ENCODE data around the gene KDR.

Gene KDR

GRCh38 chr4:55125087-55125721 lies at the start of gene KDR:
KDR (minus strand) TSS chr4:55125595; CDS start chr4:55125293, 302 bp downstream.
- DNase-seq (ENCODE audit: low read depth): no peak

GRCh38 chr4:55173580-55173979 lies 48.2 kb upstream of the KDR start:
- DNase-seq (ENCODE audit: low read depth): no peak

DNA sequence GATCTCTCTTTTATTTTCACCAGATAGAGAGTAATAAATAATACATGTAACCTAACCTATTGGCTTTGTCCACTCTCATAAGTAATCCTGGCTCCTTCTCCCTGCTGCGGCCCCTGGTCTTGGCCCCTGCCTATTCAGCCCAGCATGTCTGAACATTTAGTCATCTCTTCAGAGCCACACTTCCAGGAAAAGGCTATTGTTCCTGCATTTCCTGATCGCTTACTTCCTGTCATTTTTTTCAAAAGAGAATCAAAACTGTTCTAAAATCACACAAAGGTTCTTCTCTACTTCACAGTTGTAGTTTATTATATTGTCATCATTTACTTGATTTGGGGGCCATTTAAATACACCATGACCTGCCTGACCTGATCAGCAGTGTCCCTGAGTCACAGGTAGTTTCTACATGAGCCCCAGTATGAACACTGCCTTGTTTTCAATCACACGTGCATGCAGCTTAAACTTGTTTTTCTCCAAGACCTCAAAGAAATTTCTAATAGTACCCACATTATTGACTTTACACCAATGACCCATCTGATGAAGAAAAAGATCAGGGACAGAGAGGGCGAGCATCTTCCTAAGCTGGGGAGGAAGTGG lies 47.4 kb upstream of the KDR start:
- no peak for DNase-seq (ENCODE audit: low read depth)

DNA sequence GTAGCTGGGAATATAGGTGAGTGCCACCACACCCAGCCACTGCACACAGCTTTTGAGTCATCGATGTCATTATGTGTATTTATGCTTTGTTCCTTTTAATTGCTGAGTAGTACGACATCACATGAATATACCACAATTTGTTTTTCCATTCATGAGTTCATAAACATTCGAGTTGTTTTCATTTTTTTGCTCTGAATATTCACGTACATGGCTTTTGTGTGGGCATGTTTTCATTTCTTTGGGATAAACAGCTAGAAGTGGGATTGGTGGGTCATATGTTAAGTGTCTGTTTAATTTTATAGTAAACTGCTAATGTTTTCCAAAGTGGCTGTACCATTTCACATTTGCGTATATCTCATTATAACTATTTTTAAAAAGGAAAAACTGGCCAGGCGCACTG lies 45.1 kb upstream of the KDR start:
- DNase-seq (ENCODE audit: low read depth): no peak

DNA sequence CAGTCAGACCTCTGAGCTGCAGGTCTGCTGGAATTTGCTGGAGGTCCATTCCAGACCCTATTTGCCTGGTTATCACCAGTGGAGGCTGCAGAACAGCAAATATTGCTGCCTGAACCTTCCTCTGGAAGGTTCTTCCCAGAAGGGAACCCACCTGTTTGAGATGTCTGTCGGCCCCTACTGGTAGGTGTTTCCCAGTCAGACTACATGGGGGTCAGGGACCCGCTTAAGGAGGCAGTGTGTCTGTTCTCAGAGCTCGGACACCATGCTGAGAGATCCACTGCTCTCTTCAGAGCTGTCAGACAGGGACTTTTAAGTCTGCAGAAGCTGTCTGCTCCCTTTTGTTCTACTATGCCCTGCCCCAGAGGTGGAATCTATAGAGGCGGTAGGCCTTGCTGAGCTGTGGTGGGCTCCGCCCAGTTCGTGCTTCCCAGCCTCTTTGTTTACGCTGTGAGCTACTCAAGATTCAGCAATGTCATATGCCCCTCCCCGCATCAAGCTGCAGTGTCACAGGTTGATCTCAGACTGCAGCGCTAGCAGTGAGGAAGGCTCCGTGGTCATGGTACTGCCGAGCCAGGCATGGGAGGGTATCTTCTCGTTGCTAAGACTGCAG lies 44.1 kb upstream of the KDR start:
- DNase-seq (ENCODE audit: low read depth): no peak

DNA sequence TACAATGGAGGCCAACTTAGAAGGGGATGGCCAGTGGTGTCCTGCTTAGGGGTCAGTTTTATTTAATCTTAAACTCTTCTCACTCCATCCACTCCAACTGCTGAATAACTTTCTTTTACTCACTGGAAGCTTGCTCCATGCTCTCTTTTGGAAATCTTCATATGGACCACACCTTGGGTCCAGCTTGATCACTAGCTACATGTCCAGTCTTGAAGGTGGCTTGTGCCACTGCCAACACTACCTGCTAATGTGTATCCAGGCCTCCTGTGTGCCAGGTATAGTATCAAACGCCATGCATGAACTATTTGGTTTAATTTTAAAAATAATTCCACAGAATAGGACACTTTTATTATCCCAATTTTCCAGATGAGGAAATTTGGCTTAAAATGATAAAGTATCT lies 37.0 kb upstream of the KDR start:
- no peak for DNase-seq (ENCODE audit: low read depth)

GRCh38 chr4:55161739-55162138 lies 36.3 kb upstream of the KDR start:
- no peak for DNase-seq (ENCODE audit: low read depth)

GRCh38 chr4:55159851-55160250 lies 34.5 kb upstream of the KDR start:
- DNase-seq (ENCODE audit: low read depth): no peak

GRCh38 chr4:55158957-55159356 lies 33.6 kb upstream of the KDR start:
- DNase-seq (ENCODE audit: low read depth): no peak

- no peak for DNase-seq (ENCODE audit: low read depth)
Measured at GRCh38 chr4:55157559-55158277, 32.3 kb upstream of the KDR start.

- DNase-seq (ENCODE audit: low read depth): no peak
Measured at GRCh38 chr4:55154933-55155332, 29.5 kb upstream of the KDR start.

GRCh38 chr4:55154290-55154880 lies 29.0 kb upstream of the KDR start:
- DNase-seq (ENCODE audit: low read depth): no peak

GRCh38 chr4:55143858-55144257 lies 18.5 kb upstream of the KDR start:
- no peak for DNase-seq (ENCODE audit: low read depth)

DNA sequence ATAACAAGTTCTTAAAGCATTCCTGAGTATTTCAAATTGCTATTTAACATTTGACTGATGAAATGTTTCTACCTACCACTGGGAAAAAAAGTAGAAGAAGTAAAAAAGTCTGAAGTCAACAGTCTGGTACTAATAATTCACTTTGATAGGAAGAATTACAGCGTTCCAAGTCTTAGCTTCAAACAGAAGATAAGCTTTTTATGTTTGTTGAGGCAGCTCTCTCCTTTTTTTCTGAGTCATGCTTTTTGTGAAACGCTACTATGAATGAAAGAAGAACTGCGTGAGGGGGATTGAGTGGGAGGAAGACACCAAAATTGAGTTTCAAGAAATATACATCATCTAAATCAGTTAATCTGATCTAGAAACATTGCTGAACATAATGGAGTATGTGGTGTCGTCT lies 13.0 kb upstream of the KDR start:
- DNase-seq (ENCODE audit: low read depth): no peak

- no peak for DNase-seq (ENCODE audit: low read depth)
Measured at GRCh38 chr4:55136634-55137033, 11.2 kb upstream of the KDR start.

DNA sequence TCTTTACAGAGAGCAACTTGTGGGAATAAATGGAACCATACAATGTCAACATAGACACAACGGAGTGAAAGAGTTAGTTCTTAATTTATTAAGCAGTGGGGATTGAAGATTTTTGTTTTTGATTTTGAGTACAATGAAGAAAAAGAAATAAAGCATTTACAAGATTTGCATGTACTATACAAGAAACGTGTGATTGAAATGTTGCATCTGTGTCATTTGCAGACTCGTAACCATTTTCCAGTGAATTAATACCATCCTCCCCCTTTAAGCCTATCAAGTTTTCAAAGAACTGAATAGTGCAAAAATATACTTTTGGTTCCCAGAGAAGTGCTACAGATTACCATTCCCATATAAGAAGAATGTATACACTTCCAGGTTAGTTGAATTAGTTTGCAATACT lies 8.6 kb upstream of the KDR start:
- DNase-seq (ENCODE audit: low read depth): no peak

GRCh38 chr4:55132775-55133174 lies 7.4 kb upstream of the KDR start:
- DNase-seq (ENCODE audit: low read depth): no peak

- no peak for DNase-seq (ENCODE audit: low read depth)
Measured at GRCh38 chr4:55127521-55127920, 2.1 kb upstream of the KDR start.

GRCh38 chr4:55127053-55127452 lies 1.7 kb upstream of the KDR start:
- DNase-seq (ENCODE audit: low read depth): no peak

DNA sequence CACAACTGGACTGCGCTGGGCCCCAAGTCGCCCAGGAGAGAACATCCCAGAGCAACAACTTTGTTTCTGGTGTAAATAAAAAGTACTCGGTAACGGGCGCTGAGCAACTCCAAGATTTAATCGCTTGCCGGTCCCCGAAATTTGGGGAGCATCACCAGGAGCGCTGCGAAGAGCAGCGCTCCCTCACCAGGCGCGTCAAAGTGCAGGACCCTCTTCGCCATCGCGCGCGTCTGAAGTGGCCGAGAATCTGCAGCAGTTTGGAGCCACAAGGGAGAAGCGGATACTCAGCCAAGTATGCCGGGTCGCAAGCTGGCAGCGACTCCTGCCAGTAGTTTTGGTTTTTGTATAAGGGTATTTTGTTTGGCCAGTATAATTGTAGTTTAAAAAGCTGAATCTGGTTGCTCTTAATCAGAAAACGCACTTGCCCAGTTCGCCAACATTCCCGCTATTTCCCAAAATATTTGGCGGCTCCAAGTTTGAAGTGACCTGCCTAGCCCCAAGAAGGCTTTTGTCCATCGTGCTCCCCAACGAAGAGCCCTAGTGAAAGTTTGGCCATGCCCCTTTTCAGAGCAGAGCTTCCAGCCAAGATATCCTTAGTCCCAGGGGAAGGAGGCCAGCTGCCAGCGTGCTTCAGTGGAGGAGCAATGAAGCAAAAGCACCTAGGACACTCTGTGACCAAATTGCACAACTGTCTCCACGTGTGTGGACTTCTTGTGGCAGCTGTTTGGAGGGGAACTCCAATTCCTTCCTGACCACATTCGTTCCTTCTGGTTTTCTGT lies 557 bp upstream of the KDR start:
- no peak for DNase-seq (ENCODE audit: low read depth)

DNA sequence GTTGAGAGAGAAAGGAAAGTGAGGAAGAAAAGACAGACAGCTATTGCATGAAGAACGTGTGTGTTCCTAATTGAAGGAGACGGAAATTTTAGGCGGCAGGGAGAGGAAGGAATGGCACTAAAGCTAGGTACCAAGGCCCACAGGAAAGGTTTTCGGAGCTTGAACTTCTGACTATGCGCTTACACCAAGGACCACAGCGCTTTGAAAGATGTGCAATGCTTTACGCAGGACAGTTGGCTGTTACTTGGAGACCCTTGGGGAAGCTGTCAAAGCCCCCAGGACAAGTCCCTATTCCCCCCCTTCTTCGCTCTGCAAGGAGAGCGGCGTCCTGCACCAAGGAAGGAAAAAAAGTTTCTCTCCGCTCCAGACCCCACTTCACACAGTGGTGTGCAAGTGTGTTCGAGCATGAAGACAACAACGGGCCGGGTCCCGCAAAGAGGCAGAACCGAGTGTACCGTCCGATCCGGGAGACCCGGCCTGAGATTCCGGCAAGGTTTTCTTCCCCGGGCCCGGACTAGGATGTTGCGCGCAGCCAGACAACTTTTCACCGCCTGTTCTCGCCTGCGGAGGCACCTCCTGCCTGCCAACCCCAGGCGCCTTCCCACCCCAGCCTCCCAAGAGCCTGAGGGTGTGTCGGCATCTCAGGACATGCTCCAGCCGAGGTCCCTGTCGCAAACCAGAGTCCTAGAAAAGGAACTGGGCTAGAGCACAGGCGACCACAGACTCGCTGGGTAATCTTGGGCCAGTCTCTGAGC lies 896 bp downstream of the KDR start:
- no peak for DNase-seq (ENCODE audit: low read depth)
